ENCODE results near the gene PAPPA. TPM values are rescaled to one million over a fixed set of nuclear protein-coding genes. Genes with fewer than 3 reads are reported as not detected.

PAPPA gene
- total and polyA plus RNA-seq, 2 of the 8 experiments (the other 6 are each of a cell fraction or from before 2014, with no cell fraction given): 0.18 to 0.63 TPM

- TF ChIP-seq CBX5 (IDR thresholded peaks at IDR 0.05; ENCODE audit: low read depth, low read length) (no peak), SP2 (IDR thresholded peaks at IDR 0.05; ENCODE audit: low read length) (no peak), RAD21 (IDR thresholded peaks at IDR 0.05 in 1 of 2, conservative IDR thresholded peaks at IDR 0.05 in 1 of 2; ENCODE audit: low read depth in 2 of 2, low read length in 2 of 2) (no peak), CHD2 (IDR thresholded peaks at IDR 0.05; ENCODE audit: low read length) (no peak), BCL11A (IDR thresholded peaks at IDR 0.05; ENCODE audit: low read depth in 2 of 2, low read length in 2 of 2) (no peak), NRF1 (IDR thresholded peaks at IDR 0.05; ENCODE audit: low read depth, low read length) (no peak)
These were observed 182.7 kb downstream of the PAPPA start (continued) for GRCh38 chr9:116336133-116336862.

Data from H1 (cell line).